Fibroblast of lung (primary cell): ENCODE measurements around the gene EAF2.

ENCODE experiments used
- CTCF ChIP-seq, 2 donors: IDR thresholded peaks in 1 of 2; conservative IDR thresholded peaks in 1 of 2; 1 replicate in 1 of 2; 2 replicates in 1 of 2; pipeline ENCODE4 v1.5.1; 2011 to 2012; ENCODE audit warnings: low read length in 2 of 2, control low read depth in 1 of 2, inconsistent platforms in 1 of 2, low read depth in 1 of 2, mild to moderate bottlenecking in 1 of 2
- EZH2 ChIP-seq: IDR thresholded peaks from 2 replicates; pipeline ENCODE4 v1.5.1; 2012; ENCODE audit warnings: low read length, control low read depth, mild to moderate bottlenecking; ENCODE audit errors: missing control alignments

- TF ChIP-seq EZH2 (no peak), CTCF (conservative IDR thresholded peaks at IDR 0.05 in 1 of 2, IDR thresholded peaks at IDR 0.05 in 1 of 2; ENCODE audit: low read depth in 1 of 2, low read length in 2 of 2) (no peak)
Observed at GRCh38 chr3:121914081-121914998, 79.3 kb downstream of the EAF2 start.
